Stimulated activated CD8-positive, alpha-beta memory T cell treated with anti-CD3 and anti-CD28 coated beads, Interleukin-15, amount 100 ng/mL, for 48 hours (primary cell): ENCODE data around the gene BAX.

Experiments
- DNase-seq, 2 donors: peaks; one replicate each; pipeline ENCODE4 v3.0.0-alpha.2; 2020; ENCODE audit warnings: low read depth in 2 of 2

Gene BAX

DNA sequence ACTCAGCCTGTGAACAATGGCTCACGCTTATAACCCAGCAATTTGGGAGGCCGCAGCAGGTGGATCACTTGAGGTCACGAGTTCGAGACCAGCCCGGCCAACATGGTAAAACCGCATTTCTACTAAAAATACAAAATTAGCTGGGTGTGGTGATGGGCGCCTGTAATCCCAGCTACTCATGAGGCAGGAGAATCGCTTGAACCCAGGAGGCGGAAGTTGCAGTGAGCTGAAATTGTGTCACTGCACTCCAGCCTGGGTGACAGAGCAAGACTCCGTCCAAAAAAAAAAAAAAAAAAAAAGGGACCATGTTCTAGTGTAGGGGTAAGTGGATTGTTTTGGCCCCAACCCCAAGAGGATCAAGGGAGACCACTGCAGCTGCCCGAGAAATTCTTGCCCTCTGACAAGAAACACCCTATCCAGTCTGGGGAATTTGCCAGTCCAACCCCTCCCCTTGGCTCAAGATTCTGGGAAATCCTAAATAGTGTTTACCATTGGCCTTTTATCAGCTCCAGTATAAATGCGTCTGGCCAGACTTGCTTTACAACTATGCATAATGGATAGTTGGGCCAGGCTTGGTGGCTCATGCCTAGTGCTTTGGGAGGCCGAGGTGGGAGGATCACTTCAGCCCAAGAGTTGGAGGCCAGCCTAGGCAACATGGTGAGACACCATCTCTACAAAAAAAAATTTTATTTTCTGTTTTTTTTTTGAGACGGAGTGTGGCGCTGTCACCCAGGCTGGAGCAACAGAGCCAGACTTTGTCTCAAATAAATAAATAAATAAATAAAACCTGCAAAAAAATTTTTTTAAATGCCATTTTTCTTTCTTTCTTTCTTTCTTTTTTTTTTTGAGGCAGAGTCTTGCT is 26.3 kb upstream of the BAX start:
- no peak for DNase-seq

DNA sequence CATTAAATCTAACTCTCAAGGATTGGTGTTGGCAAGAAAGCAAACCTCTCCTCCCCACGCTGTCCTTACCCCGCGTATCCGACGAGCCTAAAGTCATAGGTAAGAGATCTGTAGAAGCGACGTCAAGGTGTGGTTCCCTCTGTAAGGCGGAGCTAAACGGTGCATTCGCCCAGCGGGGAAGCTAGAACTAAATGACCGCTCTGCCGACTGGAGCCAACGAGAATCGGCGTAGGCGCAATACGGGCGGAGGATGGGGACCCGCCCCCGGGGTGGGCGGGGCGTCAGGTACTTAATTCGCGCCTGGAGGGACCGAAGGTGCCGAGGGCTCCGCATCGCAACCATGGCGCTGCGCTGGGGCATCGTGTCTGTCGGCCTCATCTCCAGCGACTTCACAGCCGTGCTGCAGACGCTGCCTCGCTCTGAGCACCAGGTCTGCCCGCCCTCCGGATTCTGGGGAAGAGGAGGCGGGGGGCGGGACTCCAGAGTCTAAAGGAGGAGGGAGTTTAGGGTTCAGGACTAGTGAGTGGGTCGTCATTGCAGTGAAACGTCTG is 21.2 kb upstream of the BAX start, which contains the start of gene DHDH:
Gene DHDH (plus strand): TSS at position 318 of the 551 bp plus-strand sequence. CDS start 23 bp downstream, at position 341.
- peak; percentile 70 to 73 for DNase-seq

DNA sequence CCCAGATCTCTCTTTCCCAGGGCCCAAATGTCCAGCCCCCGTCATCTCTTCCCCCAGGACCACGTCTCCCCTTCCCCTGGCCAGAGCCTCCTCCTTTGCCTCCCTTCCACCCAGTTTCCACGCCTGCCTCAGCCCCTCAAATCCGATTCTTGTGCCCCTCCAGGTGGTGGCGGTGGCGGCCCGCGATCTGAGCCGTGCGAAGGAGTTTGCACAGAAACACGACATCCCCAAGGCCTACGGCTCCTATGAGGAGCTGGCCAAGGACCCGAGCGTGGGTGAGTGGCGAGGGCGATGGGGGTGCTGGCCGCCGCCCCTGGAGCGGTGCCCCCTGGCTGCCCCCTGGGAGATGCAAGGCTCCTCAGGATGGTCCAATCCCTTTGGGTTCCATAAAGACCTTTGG is 19.8 kb upstream of the BAX start:
- no peak for DNase-seq

DNA sequence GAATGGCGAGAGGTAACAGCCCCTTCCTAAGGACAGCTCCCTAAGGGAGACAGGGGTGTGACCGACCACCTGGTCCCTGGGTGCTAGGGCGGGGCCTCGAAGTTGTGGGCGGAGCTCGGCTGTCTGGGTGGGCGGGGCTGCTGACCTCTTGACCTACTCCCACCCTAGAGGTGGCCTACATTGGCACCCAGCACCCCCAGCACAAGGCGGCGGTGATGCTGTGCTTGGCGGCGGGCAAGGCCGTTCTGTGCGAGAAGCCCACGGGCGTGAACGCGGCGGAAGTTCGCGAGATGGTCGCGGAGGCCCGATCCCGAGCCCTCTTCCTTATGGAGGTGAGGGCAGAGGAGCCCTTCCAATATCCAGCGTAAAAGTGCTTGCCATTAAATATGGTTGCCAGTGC is 18.8 kb upstream of the BAX start:
- no peak for DNase-seq

DNA sequence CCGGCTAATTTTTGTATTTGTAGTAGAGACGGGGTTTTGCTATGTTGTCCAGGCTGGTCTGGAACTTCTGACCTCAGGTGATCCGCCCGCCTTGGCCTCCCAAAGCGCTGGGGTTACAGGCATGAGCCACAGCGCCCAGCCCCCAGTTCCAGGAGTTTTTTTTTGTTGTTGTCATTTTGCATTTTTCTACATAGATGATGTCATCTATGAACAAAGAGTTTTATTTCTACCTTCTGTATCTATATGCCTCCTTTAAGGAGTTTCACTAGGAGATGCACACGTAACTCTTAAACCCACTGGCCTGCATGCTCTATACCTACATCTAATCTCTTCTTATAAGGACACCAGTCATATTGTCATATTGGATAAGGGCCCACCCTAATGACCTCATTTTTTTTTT is 16.4 kb upstream of the BAX start:
- no peak for DNase-seq

DNA sequence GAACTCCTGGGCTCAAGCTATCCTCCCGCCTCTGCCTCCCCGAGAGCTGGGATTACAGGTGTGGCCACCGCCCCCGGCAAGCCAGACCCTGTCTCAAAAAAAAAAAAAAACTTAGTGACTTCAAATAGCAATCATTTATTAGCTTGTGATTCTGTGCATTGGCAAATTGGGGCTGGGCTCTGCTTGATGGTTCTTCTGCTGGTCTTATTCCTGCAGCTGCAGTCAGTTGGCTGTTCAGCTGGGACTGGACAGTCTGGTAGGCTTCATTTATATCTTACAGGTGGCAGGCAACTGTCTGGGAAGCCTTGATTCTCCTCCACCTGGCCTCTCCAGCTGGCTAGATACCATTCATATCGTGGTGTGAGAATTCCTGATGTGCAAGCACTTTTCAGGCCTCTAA is 13.8 kb upstream of the BAX start:
- no peak for DNase-seq

DNA sequence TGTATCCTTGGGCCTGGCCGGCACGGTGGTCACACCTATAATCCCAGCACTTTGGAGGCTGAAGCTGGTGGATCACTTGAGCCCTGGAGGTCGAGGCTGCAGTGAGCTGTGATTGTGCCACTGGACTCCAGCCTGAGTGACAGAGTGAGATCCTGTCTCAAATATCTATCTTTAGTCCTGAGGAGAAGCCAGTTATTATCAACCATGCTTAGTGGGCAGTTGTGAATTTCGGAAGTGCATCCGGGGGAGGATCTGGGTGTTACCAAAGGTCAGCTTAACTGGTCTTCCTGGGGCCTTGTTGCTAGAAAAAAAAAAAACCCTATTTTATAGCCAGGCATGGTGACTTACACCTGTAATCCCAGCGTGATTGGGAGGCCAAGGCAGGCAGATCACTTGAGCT is 11.6 kb upstream of the BAX start:
- DNase-seq = no peak

DNA sequence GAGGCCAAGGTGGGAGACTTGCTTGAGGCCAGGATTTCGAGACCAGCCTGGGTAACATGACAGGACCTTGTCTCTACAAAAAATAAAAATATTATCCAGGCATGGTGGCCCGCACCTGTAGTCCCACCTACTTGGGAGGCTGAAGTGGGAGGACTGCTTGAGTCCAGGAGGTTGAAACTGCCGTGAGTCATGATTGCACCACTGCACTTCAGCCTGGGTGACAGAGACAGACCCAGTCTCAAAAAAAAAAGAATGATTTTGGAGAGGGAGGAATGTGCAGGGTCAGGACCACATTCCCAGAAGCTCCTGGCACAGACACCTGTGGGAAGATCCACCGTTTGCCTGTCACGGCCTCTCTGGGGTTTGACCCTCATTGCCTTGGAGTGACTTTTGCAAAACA is 9.3 kb upstream of the BAX start:
- DNase-seq = no peak

DNA sequence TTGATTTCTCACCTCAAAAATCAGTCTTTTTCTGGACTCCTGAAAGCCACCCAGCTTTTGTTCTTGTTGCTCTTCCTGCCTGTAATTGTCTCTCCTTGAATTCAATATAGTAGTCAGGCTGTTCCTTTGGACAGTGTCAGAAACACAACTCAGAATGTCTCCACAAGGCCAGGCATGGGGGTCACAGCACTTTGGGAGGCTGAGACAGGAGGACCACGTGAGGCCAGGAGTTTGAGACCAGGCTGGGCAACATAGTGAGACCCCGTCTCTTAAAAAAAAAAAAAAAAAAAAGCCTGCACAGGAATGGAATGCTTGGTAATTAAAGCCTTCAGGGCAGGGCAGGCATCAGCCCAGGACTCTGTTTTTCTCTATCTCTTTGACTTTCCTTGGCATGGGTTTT is 8.9 kb upstream of the BAX start:
- no peak for DNase-seq

DNA sequence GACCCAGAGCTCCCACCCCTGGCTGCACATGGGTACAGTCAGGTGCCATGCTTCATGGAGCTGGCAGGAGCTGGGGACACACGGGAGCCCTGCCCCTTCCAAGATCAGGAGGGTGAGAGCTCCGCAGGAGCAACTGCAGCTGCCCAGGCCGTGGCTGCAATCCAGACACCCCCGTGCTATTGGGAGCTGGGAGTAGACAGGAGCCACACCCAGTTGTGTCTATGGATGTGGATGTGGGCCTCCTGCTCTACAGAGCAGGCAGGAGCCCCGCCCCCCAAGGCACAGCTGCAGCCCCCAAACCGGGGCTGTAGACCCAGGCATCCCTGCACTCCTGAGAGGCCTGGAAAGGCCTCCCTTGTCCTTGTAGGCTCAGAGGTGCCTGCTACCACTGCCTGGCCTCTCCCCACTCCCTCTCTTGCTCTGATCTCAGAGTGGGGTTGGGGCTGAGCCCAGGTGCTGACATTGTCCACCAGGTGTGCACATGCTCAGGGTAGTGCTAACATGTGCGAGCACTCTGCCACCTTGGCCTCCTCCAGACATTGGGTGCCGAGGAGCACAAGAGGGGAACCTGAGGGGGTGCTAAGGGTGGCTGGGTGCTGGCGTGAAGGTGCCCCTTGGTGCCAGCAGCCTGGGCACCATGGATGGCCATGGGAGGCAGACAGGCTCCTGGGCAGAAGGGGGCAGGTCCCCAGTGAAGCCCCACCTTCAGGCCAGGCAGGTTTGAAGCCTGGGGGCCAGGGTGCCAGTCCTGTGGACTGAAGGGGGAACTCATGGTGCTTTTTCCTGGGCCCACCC is 8.0 kb upstream of the BAX start:
- no peak for DNase-seq

DNA sequence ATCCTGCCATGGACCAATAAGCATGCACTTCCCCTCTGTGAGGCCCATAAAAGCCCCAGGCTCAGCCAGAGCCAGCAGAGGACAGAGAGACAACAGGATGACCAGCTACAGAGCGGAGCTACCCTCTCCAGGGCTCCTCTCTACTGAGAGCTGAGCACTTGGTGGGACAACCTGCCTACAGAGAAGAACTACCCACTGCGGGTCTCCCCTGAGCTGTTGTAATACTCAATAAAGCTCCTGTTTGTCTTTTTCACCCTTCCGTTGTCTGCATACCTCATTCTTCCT is 7.5 kb upstream of the BAX start:
- no peak for DNase-seq

DNA sequence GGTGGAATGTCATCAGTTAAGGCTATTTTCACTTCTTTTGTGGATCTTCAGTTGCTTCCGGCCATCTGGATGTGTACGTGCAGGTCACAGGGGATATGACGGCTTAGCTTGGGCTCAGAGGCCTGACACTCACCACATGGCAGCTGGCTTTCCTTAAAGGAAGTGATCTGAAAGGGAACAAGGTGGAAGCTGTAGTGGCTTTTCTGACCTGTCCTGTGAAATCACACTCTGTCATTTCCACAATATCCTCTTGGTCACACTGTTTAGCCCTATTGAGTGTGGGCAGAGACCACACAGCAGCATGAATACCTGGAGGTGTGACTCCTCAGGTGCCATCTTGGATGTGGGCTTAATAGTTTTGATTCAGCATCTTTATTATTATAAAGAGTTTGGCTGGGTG is 4.5 kb upstream of the BAX start:
- no peak for DNase-seq

DNA sequence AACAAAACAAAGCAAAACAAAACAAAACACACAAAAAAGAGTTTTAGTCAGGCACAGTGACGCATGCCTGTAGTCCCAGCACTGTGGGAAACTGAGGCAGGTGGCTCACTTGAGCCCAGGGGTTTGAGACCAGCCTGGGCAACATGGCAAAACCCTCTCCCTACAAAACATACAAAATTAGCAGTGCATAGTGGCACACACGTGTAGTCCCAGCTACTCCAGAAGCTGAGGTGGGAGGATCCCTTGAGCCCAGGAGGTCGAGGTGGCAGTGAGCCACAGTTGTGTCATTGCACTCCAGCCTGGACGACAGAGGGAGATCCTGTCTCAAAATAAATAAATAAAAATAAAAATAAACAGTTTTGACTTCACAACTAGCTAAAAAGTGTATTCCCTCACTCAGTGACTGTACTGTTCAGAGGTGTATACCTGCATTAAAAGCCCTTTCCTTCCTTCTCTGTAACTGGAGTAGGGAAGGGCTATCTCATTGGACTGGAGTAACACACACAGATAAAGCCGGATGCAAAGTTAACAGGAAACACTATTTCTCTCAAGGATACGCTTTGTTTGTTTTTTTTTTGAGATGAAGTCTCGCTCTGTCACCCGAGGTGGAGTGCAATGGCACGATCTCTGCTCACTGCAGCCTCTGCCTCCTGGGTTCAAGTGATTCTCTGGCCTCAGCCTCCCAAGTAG is 3.7 kb upstream of the BAX start:
- DNase-seq = no peak

DNA sequence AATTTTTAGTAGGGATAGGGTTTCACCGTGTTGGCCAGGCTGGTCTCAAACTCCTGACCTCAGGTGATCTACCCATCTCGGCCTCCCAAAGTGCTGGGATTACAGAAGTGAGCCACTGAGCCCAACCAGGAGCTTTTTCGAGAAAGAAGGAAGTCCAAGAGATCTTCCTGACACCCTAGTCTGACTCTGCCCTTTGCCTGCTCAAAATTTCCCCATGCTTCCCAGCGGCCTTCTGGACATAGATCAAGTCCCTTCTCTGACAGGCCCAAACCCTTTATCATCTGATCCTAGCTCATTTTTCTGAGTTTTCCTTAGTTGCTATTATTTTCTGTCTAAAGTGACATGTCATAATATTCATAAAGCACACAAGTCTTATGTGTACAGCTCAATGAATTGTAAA is 1.5 kb upstream of the BAX start:
- DNase-seq = no peak

DNA sequence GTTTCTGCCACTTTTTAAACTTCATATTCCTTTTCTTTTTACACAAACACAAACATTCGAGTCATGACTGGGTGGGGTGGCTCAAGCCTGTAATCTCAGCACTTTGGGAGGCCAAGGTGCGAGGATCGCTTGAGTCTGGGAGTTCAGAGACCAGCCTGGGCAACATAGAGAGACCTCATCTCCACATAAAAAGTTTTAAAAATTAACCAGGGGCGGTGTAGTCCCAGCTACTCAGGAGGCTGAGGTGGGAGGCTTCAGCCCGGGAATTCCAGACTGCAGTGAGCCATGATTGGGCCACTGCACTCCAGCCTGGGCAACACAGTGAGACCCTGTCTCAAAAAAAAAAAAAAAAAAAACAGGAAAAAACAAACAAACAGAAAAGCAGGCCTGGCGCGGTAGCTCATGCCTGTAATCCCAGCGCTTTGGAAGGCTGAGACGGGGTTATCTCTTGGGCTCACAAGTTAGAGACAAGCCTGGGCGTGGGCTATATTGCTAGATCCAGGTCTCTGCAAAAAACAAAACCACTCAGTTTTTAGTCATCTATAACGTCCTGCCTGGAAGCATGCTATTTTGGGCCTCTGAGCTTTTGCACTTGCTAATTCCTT is 583 bp upstream of the BAX start:
- no peak for DNase-seq

DNA sequence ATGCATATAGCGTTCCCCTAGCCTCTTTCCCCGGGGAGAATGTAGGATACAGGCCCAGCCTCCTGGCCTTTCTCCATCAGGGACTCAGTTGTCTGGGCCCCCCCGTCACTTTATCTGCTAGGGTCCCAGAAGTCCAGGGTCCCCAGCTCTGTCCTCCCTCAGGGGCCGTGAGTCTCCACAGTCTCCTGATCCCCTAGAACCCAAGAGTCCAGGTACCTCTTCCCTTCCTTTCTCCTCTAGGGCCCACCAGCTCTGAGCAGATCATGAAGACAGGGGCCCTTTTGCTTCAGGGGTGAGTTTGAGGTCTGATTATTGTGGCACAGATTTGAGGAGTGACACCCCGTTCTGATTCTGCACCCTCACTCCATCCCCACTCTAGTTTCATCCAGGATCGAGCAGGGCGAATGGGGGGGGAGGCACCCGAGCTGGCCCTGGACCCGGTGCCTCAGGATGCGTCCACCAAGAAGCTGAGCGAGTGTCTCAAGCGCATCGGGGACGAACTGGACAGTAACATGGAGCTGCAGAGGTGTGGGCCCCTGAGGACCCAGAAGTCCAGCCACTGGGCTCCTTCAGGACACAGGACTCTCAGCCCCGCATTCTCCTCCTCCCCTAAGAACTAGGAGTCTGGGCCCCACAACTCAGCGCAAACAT is 758 bp downstream of the BAX start:
- DNase-seq = no peak

DNA sequence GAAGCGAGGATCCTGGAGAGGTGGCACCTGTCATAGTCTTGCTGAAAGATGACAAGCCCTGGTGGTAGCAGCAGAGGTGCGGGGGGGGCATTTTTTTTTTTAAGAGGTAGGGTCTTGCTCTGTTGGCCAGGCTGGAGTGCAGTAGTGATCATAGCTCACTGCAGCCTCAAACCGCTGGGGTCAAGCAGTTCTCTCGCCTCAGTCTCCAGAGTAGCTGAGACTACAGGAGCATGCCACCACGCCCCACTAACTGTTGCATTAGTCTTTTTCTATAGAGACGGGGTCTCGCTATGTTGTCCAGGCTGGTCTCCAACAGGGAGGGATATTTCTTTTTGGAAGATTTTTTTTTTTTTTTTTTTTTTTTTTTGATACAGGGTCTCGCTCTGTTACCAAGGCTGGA is 3.3 kb downstream of the BAX start:
- DNase-seq = no peak

DNA sequence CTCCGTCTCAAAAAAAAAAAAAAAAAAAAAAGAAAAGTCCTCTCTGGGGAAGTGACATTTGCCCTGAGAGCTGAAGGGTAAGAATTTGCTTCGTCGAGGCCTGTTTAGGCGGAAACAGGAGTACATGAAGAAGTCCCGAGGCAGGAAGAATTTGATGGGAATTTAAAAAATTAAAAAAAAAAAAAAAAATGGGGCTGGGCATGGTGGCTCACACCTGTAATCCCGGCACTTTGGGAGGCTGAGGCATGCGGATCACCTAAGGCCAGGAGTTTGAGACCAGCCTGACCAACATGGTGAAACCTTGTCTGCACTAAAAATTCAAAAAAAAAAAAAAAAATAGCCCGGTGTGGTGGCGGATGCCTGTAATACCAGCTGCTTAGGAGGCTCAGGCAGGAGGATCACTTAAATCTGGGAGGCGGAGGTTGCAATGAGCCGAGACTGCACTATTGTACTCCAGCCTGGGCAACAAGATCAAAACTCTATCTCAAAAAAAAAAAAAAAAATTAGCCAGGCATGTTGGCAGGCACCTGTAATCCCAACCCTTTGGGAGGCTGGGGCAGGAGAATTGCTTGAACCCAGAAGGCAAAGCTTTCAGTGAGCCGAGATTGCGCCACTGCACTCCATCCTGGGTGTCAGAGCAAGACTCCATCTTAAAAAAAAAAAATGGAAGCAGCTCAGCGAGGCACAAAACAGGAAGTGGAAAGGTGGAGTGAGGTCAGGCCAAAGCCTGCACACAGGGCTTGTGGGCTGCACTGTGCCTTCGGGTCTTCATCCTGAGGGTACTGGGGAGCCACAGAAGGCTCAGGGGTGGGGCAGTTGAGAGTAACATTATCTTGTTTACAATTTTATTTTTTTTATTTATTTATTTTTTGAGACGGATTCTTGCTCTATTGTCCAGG is 4.9 kb downstream of the BAX start:
- no peak for DNase-seq

DNA sequence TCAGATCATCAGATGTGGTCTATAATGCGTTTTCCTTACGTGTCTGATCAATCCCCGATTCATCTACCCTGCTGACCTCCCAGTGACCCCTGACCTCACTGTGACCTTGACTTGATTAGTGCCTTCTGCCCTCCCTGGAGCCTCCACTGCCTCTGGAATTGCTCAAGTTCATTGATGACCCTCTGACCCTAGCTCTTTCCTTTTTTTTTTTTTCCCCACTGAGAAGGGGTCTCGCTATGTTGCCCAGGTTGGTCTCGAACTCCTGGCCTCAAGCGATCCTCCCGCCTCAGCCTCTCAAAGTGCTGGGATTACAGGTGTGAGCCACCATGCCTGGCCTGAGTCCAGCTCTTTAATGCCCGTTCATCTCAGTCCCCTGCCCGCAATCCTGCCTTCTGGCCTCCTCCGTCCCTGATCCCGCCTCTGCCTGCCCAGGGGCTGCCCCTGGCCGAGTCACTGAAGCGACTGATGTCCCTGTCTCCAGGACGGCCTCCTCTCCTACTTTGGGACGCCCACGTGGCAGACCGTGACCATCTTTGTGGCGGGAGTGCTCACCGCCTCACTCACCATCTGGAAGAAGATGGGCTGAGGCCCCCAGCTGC is 6.5 kb downstream of the BAX start:
- no peak for DNase-seq

DNA sequence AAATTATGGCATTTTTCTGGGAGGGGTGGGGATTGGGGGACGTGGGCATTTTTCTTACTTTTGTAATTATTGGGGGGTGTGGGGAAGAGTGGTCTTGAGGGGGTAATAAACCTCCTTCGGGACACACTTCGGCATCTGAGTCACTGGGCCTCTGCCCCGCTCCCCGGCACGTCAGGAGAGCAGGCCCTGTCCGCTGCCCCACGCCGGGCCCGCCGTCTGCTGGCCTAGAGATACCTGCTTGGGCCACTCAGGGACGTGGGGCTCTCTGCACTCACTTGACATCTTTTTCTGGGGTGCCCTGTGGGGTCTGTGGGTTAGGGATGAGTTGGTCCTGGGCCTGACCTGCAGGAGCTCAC is 7.0 kb downstream of the BAX start:
- DNase-seq = no peak
